SK-N-SH treated with all-trans-retinoic acid at 6 μM for 48 hours (cell line): ENCODE data around the gene EAF2.

ENCODE experiments used
- ARNTL ChIP-seq: fragments of 450-650 bp; formaldehyde crosslinking; IDR thresholded peaks from 2 replicates; pipeline ENCODE4 v1.5.0; 2020; ENCODE audit warnings: low read depth, mild to moderate bottlenecking, moderate library complexity, borderline replicate concordance
- ESRRG ChIP-seq: fragments of 250-450 bp; sonication (Bioruptor Pico); IDR thresholded peaks from 2 replicates; pipeline ENCODE4 v1.6.1; 2021; ENCODE audit warnings: mild to moderate bottlenecking
- RARB ChIP-seq: fragments of 250-450 bp; sonication (Bioruptor Pico); IDR thresholded peaks from 2 replicates; pipeline ENCODE4 v1.8.0; 2021; ENCODE audit warnings: mild to moderate bottlenecking, moderate library complexity
- ZFP30 ChIP-seq: fragments of 450-650 bp; formaldehyde crosslinking; IDR thresholded peaks from 2 replicates; pipeline ENCODE4 v1.5.0; 2022; ENCODE audit warnings: mild to moderate bottlenecking, moderate library complexity

- TF ChIP-seq ZFP30 (CRISPR knock-in tag), result no peak
- TF ChIP-seq ARNTL (CRISPR knock-in tag), result no peak
- no peak for TF ChIP-seq RARB
- TF ChIP-seq ESRRG (CRISPR knock-in tag), result no peak
Observed at GRCh38 chr3:121794264-121794983, 40.6 kb upstream of the EAF2 start.
